PC-3 (cell line): ENCODE results near the gene MYL10. TPM values are rescaled to one million over a fixed set of nuclear protein-coding genes. Genes with fewer than 3 reads are reported as not detected.

Source experiments
- ATAC-seq: fragments of 200-7000 bp; cut with Tn5 transposase; 2 replicates; pipeline ENCODE4 v1.9.1; 2020; ENCODE audit warnings: mild to moderate bottlenecking, moderate library complexity
- BruUV-seq: library from RNA; stranded (reverse); fragments of 400-500 nt; replicated peaks from 2 replicates; lab custom pipeline; 2021; lab: Mats Ljungman, UMichigan
- CTCF ChIA-PET: fragments of 300-600 bp; sonication (Branson Sonifier 250); formaldehyde crosslinking; loops from one replicate; lab custom pipeline; 2022; ENCODE audit warnings: antibody characterized with exemption; lab: Charles Lee
- POLR2A ChIA-PET: fragments of 300-600 bp; sonication (Branson Sonifier 250); formaldehyde crosslinking; loops from one replicate; lab custom pipeline; 2022; ENCODE audit warnings: antibody characterized with exemption; ENCODE audit not compliant: unreplicated experiment; lab: Charles Lee
- DNase-seq: peaks from one replicate; pipeline ENCODE4 v3.0.0-alpha.2; 2015
- H2AFZ ChIP-seq: fragments of 300-600 bp; sonication (generic); 2 replicates; pipeline ENCODE4 v1.6.0; 2016; ENCODE audit warnings: antibody characterized with exemption, low read length
- H3F3A ChIP-seq: fragments of 300-600 bp; sonication (generic); one replicate; pipeline ENCODE4 v1.6.0; 2017; ENCODE audit warnings: antibody characterized with exemption, low read length, control low read depth, mild to moderate bottlenecking; ENCODE audit not compliant: unreplicated experiment
- H3K27ac ChIP-seq: fragments of 300-600 bp; sonication (generic); 2 replicates; pipeline ENCODE4 v1.5.1; 2016; ENCODE audit warnings: mild to moderate bottlenecking, low read length
- H3K27me3 ChIP-seq: fragments of 300-600 bp; sonication (generic); 2 replicates; pipeline ENCODE4 v1.6.1; 2016; ENCODE audit warnings: low read length, mixed read lengths
- H3K36me3 ChIP-seq: fragments of 300-600 bp; sonication (generic); 2 replicates; pipeline ENCODE4 v1.6.1; 2016; ENCODE audit warnings: low read depth, mixed run types, low read length, mixed read lengths
- H3K4me1 ChIP-seq: fragments of 300-600 bp; sonication (generic); 2 replicates; pipeline ENCODE4 v1.5.1; 2016; ENCODE audit warnings: low read length; ENCODE audit not compliant: insufficient read depth
- H3K4me2 ChIP-seq: fragments of 300-600 bp; sonication (generic); 2 replicates; pipeline ENCODE4 v1.6.0; 2016; ENCODE audit warnings: low read length
- H3K4me3 ChIP-seq: fragments of 300-600 bp; sonication (generic); 2 replicates; pipeline ENCODE4 v1.5.1; 2016; ENCODE audit warnings: mild to moderate bottlenecking, low read length, mixed read lengths
- H3K79me2 ChIP-seq: fragments of 300-600 bp; sonication (generic); 2 replicates; pipeline ENCODE4 v1.6.1; 2017; ENCODE audit warnings: low read length, mixed read lengths
- H3K9ac ChIP-seq: fragments of 300-600 bp; sonication (generic); 2 replicates; pipeline ENCODE4 v1.6.0; 2016; ENCODE audit warnings: mild to moderate bottlenecking, low read length
- H3K9me2 ChIP-seq: fragments of 300-600 bp; sonication (generic); replicated peaks from 2 replicates; pipeline ENCODE4 v1.6.1; 2016; ENCODE audit warnings: mixed run types, low read length, mixed read lengths
- H3K9me3 ChIP-seq: fragments of 300-600 bp; sonication (generic); 2 replicates; pipeline ENCODE4 v1.6.1; 2016; ENCODE audit warnings: low read length, mixed read lengths
- H4K20me1 ChIP-seq: fragments of 300-600 bp; sonication (generic); 2 replicates; pipeline ENCODE4 v1.6.1; 2016; ENCODE audit warnings: low read length, mixed read lengths
- CTCF ChIP-seq: fragments of 300-600 bp; sonication (generic); conservative IDR thresholded peaks from 2 replicates; pipeline ENCODE4 v1.5.1; 2017; ENCODE audit warnings: antibody characterized with exemption, low read depth, mild to moderate bottlenecking, low read length
- EZH2 ChIP-seq: fragments of 300-600 bp; sonication (generic); IDR thresholded peaks from one replicate; pipeline ENCODE4 v1.6.1; 2017; ENCODE audit warnings: antibody characterized with exemption, mild to moderate bottlenecking, low read length; ENCODE audit not compliant: unreplicated experiment
- EZH2phosphoT487 ChIP-seq: fragments of 300-600 bp; sonication (generic); IDR thresholded peaks from 2 replicates; pipeline ENCODE4 v1.6.1; 2018; ENCODE audit warnings: mild to moderate bottlenecking, antibody characterized with exemption, low read length, borderline replicate concordance
- intact Hi-C: fragments of 100-400 bp; cut with micrococcal nuclease; formaldehyde crosslinking; loops from 2 replicates; pipeline ENCODE4 v1.9.0; 2023
- total RNA-seq: library from RNA; depleted of rRNA; stranded (reverse); fragments of >200 nt; gene quantifications from 2 replicates; pipeline ENCODE4 v1.2.3, GENCODE V29; 2014

The MYL10 gene
- total RNA-seq, 1 experiment from 2014 or later: 0.69 TPM

GRCh38 chr7:101595766-101596537 lies 33.1 kb downstream of the MYL10 start:
- Histone ChIP-seq H3K79me2 (no peaks in the 10 kb centered on the region), H3K4me3 (no peak overlapping the region), H3K9me2 (no peaks in the 10 kb centered on the region), H3K27me3 (no peaks in the 10 kb centered on the region), H3K27ac (no peak overlapping the region), H3K4me1 (no peaks in the 10 kb centered on the region), H3F3A (no peaks in the 10 kb centered on the region), H3K36me3 (no peaks in the 10 kb centered on the region), H3K9ac (no peak overlapping the region), H2AFZ (no peak overlapping the region), H3K9me3 (no peaks in the 10 kb centered on the region), H3K4me2 (no peak overlapping the region), H4K20me1 (no peaks in the 10 kb centered on the region)
- no TSS peak for BruUV-seq
- CTCF ChIA-PET: no interaction called here
- POLR2A ChIA-PET: no interaction called here
- ATAC-seq: no peak
- no peak for DNase-seq
- no peak for TF ChIP-seq CTCF
- TF ChIP-seq EZH2: no peak
- no peak for TF ChIP-seq EZH2phosphoT487
- intact Hi-C loops: no loop called here

- no peak overlapping the region for H3K4me3 ChIP-seq
- intact Hi-C loops: no loop called here
- ATAC-seq (no peak), DNase-seq (no peak)
- no peak overlapping the region for H2AFZ ChIP-seq
- H3K27ac ChIP-seq: no peak overlapping the region
- H3K27me3 ChIP-seq: no peaks in the 10 kb centered on the region
- no TSS peak for BruUV-seq
- no peaks in the 10 kb centered on the region for H3F3A ChIP-seq
- no peaks in the 10 kb centered on the region for H3K4me1 ChIP-seq
- no peaks in the 10 kb centered on the region for H3K79me2 ChIP-seq
- ChIA-PET POLR2A (no interaction called here), CTCF (no interaction called here)
- H3K4me2 ChIP-seq: no peak overlapping the region
- H3K9ac ChIP-seq: no peak overlapping the region
- H4K20me1 ChIP-seq: no peaks in the 10 kb centered on the region
- TF ChIP-seq EZH2phosphoT487 (no peak), EZH2 (no peak), CTCF (no peak)
- H3K9me3 ChIP-seq: no peaks in the 10 kb centered on the region
- no peaks in the 10 kb centered on the region for H3K36me3 ChIP-seq
- H3K9me2 ChIP-seq: no peaks in the 10 kb centered on the region
Observed at GRCh38 chr7:101595246-101595645, 33.9 kb downstream of the MYL10 start.

- Histone ChIP-seq H3K4me2 (no peak overlapping the region), H3K79me2 (no peaks in the 10 kb centered on the region), H3F3A (no peaks in the 10 kb centered on the region), H3K4me3 (no peak overlapping the region), H3K27ac (no peak overlapping the region), H4K20me1 (no peaks in the 10 kb centered on the region), H3K27me3 (no peaks in the 10 kb centered on the region), H2AFZ (no peak overlapping the region), H3K9me3 (no peaks in the 10 kb centered on the region), H3K4me1 (no peaks in the 10 kb centered on the region), H3K36me3 (no peaks in the 10 kb centered on the region), H3K9ac (no peak overlapping the region), H3K9me2 (no peaks in the 10 kb centered on the region)
- DNase-seq: no peak
- BruUV-seq: no TSS peak
- intact Hi-C loops: no loop called here
- TF ChIP-seq EZH2 (no peak), EZH2phosphoT487 (no peak), CTCF (no peak)
- ATAC-seq: no peak
- ChIA-PET POLR2A (no interaction called here), CTCF (no interaction called here)
Observed at GRCh38 chr7:101594790-101595189, 34.3 kb downstream of the MYL10 start.
